Activated B cell treated with CpG ODN at 0.5 μM for 24 hours (primary cell): Measurements from ENCODE around the gene COL13A1. TPM values are rescaled to one million over a fixed set of nuclear protein-coding genes. Genes with fewer than 3 reads are reported as not detected.
A peak's percentile ranks its signal among the peaks of the same experiment; 100 is the strongest.

Experiments
- ATAC-seq: fragments of 200-7000 bp; cut with Tn5 transposase; one replicate; pipeline ENCODE4 v1.10.0; 2021; ENCODE audit warnings: low read depth, mild to moderate bottlenecking, moderate library complexity
- CTCF ChIA-PET: fragments of 350-600 bp; sonication (Branson Sonifier 250); formaldehyde crosslinking; loops from one replicate; lab custom pipeline; 2021; ENCODE audit warnings: antibody characterized with exemption; lab: Charles Lee
- POLR2A ChIA-PET: fragments of 350-600 bp; sonication (Branson Sonifier 250); formaldehyde crosslinking; loops from one replicate; lab custom pipeline; 2021; ENCODE audit warnings: antibody characterized with exemption; lab: Charles Lee
- DNase-seq: peaks from one replicate; pipeline ENCODE4 v3.0.0; 2022
- H3K27ac Mint-ChIP-seq: one replicate; pipeline ENCODE4 v1.8.0; 2020; ENCODE audit warnings: mixed read lengths
- H3K27me3 Mint-ChIP-seq: one replicate; pipeline ENCODE4 v1.8.0; 2021; ENCODE audit warnings: mixed read lengths
- H3K36me3 Mint-ChIP-seq: one replicate; pipeline ENCODE4 v1.8.0; 2021; ENCODE audit warnings: low read depth, mixed read lengths
- H3K4me1 Mint-ChIP-seq: one replicate; pipeline ENCODE4 v1.8.0; 2021; ENCODE audit warnings: mixed read lengths
- H3K4me3 Mint-ChIP-seq: one replicate; pipeline ENCODE4 v1.8.0; 2020; ENCODE audit warnings: mild to moderate bottlenecking, mixed read lengths
- H3K9me3 Mint-ChIP-seq: one replicate; pipeline ENCODE4 v1.8.0; 2020; ENCODE audit warnings: mixed read lengths
- CTCF ChIP-seq: fragments of 200-600 bp; IDR thresholded peaks from one replicate; pipeline ENCODE4 v1.8.0; 2022; ENCODE audit warnings: antibody characterized with exemption, mild to moderate bottlenecking
- intact Hi-C: fragments of 100-400 bp; cut with micrococcal nuclease; formaldehyde crosslinking; loops from one replicate; pipeline ENCODE4 v1.15.1; 2024
- total RNA-seq: library from RNA; stranded (reverse); gene quantifications from 2 replicates; pipeline ENCODE4 v1.2.3, GENCODE V29; 2022

The COL13A1 gene
- total RNA-seq, 1 donor from 2014 or later = not detected

GRCh38 chr10:69925111-69925510 is 123.4 kb downstream of the COL13A1 start:
- ATAC-seq = no peak
- no peak for TF ChIP-seq CTCF
- Mint-ChIP-seq H3K9me3 (peaks cover 5% of the 10 kb centered on the region), H3K27me3 (peaks cover 25% of the 10 kb centered on the region), H3K4me3 (no peak overlapping the region), H3K27ac (no peak overlapping the region), H3K36me3 (no peaks in the 10 kb centered on the region), H3K4me1 (no peaks in the 10 kb centered on the region)
- no peak for DNase-seq
- CTCF ChIA-PET = no interaction called here
- POLR2A ChIA-PET = no interaction called here
- intact Hi-C loops = no loop called here

DNA sequence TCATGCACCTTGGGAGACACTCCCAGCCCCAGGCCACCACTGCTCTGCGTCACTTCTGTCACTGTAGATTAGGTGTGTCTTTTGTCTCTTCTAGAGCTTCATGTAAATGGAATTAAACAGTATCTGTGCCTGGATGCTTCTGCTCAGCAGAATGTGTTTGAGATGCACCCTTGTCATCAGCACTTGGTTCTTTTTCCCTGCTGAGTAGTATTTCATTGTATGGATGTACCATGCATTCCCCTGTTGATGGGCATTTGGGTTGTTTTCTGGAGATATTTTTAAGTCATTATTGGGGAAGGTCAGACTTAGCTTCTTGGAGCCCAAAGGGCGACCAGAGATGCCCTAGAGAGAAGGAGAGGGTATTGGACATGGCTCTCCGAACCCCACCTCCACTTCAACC is 126.6 kb downstream of the COL13A1 start:
- CTCF ChIA-PET = no interaction called here
- no peak for ATAC-seq
- H3K9me3 Mint-ChIP-seq = peaks cover 5% of the 10 kb centered on the region
- H3K36me3 Mint-ChIP-seq = no peaks in the 10 kb centered on the region
- no peak overlapping the region for H3K4me3 Mint-ChIP-seq
- DNase-seq = no peak
- POLR2A ChIA-PET = no interaction called here
- intact Hi-C loops = no loop called here
- peaks cover 27% of the 10 kb centered on the region for H3K27me3 Mint-ChIP-seq
- H3K27ac Mint-ChIP-seq = no peak overlapping the region
- no peak for TF ChIP-seq CTCF
- no peaks in the 10 kb centered on the region for H3K4me1 Mint-ChIP-seq

GRCh38 chr10:69929575-69929974 is 127.9 kb downstream of the COL13A1 start:
- no peak for DNase-seq
- intact Hi-C loops = no loop called here
- Mint-ChIP-seq H3K4me3 (no peak overlapping the region), H3K36me3 (no peaks in the 10 kb centered on the region), H3K27ac (no peak overlapping the region), H3K9me3 (peaks cover 5% of the 10 kb centered on the region), H3K4me1 (no peaks in the 10 kb centered on the region), H3K27me3 (peaks cover 27% of the 10 kb centered on the region)
- POLR2A ChIA-PET = no interaction called here
- no peak for TF ChIP-seq CTCF
- CTCF ChIA-PET = no interaction called here
- ATAC-seq = no peak

DNA sequence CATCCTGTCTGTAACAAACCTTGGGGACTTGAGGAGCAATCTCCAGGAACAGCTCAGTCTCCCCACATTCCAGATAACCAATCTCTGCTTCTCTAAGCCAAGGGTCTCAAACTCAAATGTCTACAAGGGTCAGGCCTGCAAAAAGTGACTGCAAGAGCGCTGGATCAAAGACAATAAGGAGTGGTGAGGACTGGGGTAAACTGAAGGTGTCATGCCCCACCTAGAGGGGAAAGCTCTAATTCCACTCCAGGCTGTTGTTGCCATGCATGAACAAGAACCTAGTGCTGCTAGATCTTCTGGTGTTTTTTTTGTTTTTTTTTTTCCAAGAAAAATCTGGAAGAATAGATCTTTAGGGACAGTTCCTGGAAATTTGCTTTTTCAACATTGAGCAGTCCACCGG is 133.1 kb downstream of the COL13A1 start:
- TF ChIP-seq CTCF = no peak
- Mint-ChIP-seq H3K36me3 (no peaks in the 10 kb centered on the region), H3K27ac (no peak overlapping the region), H3K27me3 (peaks cover 7% of the 10 kb centered on the region), H3K9me3 (no peaks in the 10 kb centered on the region), H3K4me1 (no peaks in the 10 kb centered on the region), H3K4me3 (no peak overlapping the region)
- DNase-seq = no peak
- no peak for ATAC-seq
- ChIA-PET CTCF (interaction anchor here (0.7 kb wide), 1 partner anchor 25 kb away, joined by 4 read pairs; no protein-coding TSS in a partner anchor), POLR2A (no interaction called here)
- intact Hi-C loops = loop anchor here (5.0 kb wide), 1 partner anchor 213 kb away; the partner anchor contains the start of gene TYSND1

- CTCF ChIA-PET = no interaction called here
- Mint-ChIP-seq H3K9me3 (no peaks in the 10 kb centered on the region), H3K4me1 (no peaks in the 10 kb centered on the region), H3K36me3 (no peaks in the 10 kb centered on the region), H3K27me3 (no peaks in the 10 kb centered on the region), H3K27ac (no peak overlapping the region), H3K4me3 (no peak overlapping the region)
- intact Hi-C loops = loop anchor here (1.0 to 5.0 kb wide), 2 partner anchors 22 to 211 kb away; partner anchors contain the start of gene TYSND1
- POLR2A ChIA-PET = interaction anchor here (1.2 kb wide), 1 partner anchor 23 kb away, joined by 3 read pairs; no protein-coding TSS in a partner anchor
- DNase-seq = no peak
- TF ChIP-seq CTCF = no peak
- ATAC-seq = peak; percentile 52
Observed at GRCh38 chr10:69936091-69936490, 134.4 kb downstream of the COL13A1 start.
